Mesodermal cell (in vitro differentiated cells): ENCODE results near the gene NCK1.

Experiments
- H3K27ac ChIP-seq: 2 replicates; pipeline ENCODE4 v1.7.0; 2013; ENCODE audit warnings: mild to moderate bottlenecking, low read depth, low read length, moderate library complexity; ENCODE audit not compliant: severe bottlenecking
- H3K36me3 ChIP-seq: 2 replicates; pipeline ENCODE4 v1.7.1; 2013; ENCODE audit warnings: mild to moderate bottlenecking, low read length, moderate library complexity; ENCODE audit not compliant: control insufficient read depth, insufficient read depth
- H3K4me1 ChIP-seq: one replicate; pipeline ENCODE4 v1.7.1; 2013; ENCODE audit warnings: mild to moderate bottlenecking, low read length; ENCODE audit not compliant: insufficient read depth, control insufficient read depth, poor library complexity, severe bottlenecking
- H3K4me3 ChIP-seq: 2 replicates; pipeline ENCODE4 v1.7.0; 2013; ENCODE audit warnings: low read length, control low read depth, mild to moderate bottlenecking; ENCODE audit not compliant: insufficient read depth, poor library complexity, severe bottlenecking; ENCODE audit errors: extremely low read depth
- H3K9me3 ChIP-seq: 2 replicates; pipeline ENCODE4 v1.7.1; 2013; ENCODE audit warnings: mild to moderate bottlenecking, low read length, moderate library complexity; ENCODE audit not compliant: control insufficient read depth
- WGBS, 2 experiments: methylation state at CpG; one replicate each; pipeline ENCODE4 v1.1.5; 2013; ENCODE audit warnings: missing lambda C conversion rate in 2 of 2; ENCODE audit not compliant: insufficient coverage in 2 of 2; 5-methylcytosine and 5-hydroxymethylcytosine counted together

NCK1 gene

DNA sequence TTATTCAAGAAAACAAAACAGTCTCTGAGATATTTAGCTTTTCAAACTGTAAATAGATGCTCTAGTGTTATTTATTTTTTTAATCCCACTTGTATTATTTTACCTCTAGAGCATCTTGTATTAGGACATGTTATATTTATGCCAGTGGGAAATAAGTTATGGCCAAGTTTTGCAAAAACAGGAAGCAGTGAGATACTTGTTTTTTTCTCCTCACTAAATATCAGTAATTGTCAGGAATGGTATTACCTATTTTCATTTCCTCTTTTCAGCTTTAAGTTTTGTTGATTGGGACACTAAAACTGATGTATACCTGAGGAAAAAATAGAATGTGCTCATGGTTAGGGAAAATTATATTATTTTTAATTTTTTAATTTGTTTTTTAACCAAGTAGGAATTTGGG, 87.1 kb downstream of the NCK1 start:
- peaks cover 17% of the 10 kb centered on the region for H3K4me1 ChIP-seq
- H3K9me3 ChIP-seq, result no peaks in the 10 kb centered on the region
- peaks cover 21% of the 10 kb centered on the region for H3K36me3 ChIP-seq
- H3K27ac ChIP-seq, result no peak overlapping the region
- H3K4me3 ChIP-seq, result no peak overlapping the region

DNA sequence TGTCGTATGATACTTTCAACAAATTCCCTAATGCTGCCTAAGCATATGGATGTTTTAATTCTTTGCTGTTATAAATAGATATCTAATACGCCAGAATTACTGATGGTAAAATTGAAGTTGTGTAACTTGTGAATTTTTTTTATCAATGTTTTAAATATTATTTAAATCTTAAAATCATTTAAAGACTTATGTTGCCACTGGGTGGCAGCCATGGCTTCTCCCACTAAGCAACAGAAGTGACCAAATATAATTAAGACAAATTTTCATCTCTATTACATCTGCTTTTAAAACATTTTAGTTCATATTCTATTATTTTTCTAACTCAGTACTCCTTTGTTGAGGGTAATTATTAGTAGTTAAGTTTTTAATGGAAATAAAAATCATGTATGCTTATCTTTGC, 87.7 kb downstream of the NCK1 start:
- no peaks in the 10 kb centered on the region for H3K9me3 ChIP-seq
- H3K4me3 ChIP-seq, result no peak overlapping the region
- H3K4me1 ChIP-seq, result peaks cover 21% of the 10 kb centered on the region
- H3K27ac ChIP-seq, result no peak overlapping the region
- H3K36me3 ChIP-seq, result peaks cover 21% of the 10 kb centered on the region
- no CpG with 5 or more reads among the region's 2 CpGs for WGBS, 2 experiments

DNA sequence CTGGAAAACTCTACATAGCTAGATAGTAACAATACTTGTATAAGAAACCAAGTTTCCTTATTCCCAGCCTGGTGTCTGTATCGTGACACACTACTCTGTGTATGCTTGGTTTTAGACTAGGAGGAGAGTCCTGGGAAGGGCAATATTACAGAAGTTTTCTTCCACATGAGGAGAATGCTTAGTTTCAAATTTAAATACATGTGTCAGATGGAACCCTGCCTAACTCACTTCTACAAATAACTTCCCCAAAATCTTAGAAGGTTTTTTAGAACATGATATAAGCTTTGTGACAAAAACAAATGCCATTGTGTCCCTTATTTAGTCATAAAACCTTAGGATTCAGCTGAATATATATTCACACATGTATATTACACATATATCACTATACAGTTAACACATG, 88.6 kb downstream of the NCK1 start:
- no peaks in the 10 kb centered on the region for H3K9me3 ChIP-seq
- peaks cover 17% of the 10 kb centered on the region for H3K36me3 ChIP-seq
- no CpG with 5 or more reads among the region's 1 CpG for WGBS, 2 experiments
- H3K27ac ChIP-seq, result no peak overlapping the region
- no peak overlapping the region for H3K4me3 ChIP-seq
- H3K4me1 ChIP-seq, result peaks cover 30% of the 10 kb centered on the region

DNA sequence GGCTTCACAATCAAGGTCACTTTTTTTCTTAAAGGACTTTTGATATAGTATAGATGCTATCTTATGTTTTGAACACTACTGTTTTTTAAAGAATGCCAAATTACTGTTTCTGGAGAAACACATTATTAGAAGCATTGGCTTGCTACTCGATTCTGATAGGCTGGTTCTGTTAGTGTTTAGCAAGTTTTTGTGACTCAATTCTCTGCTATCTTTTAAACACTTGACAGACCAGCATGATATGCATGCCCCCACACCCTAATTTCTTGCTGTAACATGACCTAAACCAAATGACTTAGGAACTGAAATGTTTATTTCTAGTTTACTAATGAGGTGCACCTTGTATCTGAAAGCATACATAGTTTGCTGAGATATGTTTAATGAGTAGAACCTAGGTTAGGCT, 90.3 kb downstream of the NCK1 start:
- H3K4me3 ChIP-seq, result no peak overlapping the region
- no CpG with 5 or more reads among the region's 1 CpG for WGBS, 2 experiments
- H3K9me3 ChIP-seq, result no peaks in the 10 kb centered on the region
- H3K36me3 ChIP-seq, result peaks cover 9% of the 10 kb centered on the region
- H3K4me1 ChIP-seq, result peaks cover 47% of the 10 kb centered on the region
- no peak overlapping the region for H3K27ac ChIP-seq

GRCh38 chr3:136954251-136954650, 92.2 kb downstream of the NCK1 start:
- Histone ChIP-seq H3K4me3 (no peak overlapping the region), H3K36me3 (peaks cover 11% of the 10 kb centered on the region), H3K27ac (no peak overlapping the region), H3K9me3 (no peaks in the 10 kb centered on the region), H3K4me1 (peaks cover 52% of the 10 kb centered on the region)
- 100% methylated on average over 1 of the region's 2 CpGs for WGBS, 2 experiments

DNA sequence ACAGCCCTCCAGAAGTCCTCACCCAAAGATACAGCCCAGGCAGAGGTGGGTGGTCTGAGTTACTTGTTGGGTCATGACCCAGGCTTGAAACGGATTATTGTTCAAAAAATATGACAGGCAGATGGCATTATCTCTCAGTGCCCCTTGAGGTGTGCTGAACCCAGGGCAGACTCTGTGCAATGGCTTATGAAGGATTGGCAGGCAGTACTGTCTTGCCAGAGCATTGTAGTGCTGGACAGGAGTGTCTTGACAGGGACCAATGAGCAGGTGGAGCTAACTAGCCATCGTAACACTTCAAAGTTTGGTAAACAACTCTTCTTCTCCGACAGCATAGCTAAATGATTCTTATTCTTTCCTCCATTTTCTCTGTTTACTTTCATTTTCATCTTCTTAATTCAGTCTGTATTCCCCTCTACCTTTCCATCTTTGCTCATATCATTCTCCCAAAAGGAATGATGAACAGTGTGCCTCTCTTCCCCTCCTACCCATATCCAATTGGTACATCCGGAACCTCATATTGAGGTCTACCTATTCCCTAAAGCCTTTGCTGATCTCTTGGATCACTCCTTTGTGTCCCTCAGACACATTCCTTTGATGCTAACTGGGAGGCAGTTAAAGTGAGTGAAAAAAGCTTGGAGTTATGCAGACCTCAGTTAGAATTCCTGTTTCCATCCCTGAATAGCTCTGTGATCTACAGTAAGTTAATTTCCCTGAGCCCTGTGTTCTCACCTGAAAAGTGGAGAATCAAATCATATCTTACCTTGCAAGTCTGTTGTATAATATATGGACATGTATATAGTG, 93.2 kb downstream of the NCK1 start:
- 66 to 83% methylated on average over 3 to 4 of the region's 4 CpGs for WGBS, 2 experiments
- Histone ChIP-seq H3K4me3 (no peak overlapping the region), H3K27ac (peak overlapping the region; percentile 42), H3K36me3 (peaks cover 16% of the 10 kb centered on the region), H3K4me1 (peaks cover 52% of the 10 kb centered on the region), H3K9me3 (no peaks in the 10 kb centered on the region)

- Histone ChIP-seq H3K4me1 (peaks cover 55% of the 10 kb centered on the region), H3K27ac (peak overlapping the region; percentile 42)
- 84 to 93% methylated on average over 2 of the region's 2 CpGs for WGBS, 2 experiments
These were observed 93.8 kb downstream of the NCK1 start for GRCh38 chr3:136955813-136956212.

GRCh38 chr3:136956971-136957370, 95.0 kb downstream of the NCK1 start:
- 100% methylated on average over 2 of the region's 2 CpGs; no CpG with 5 or more reads in 1 of the 2 experiments for WGBS, 2 experiments
- H3K4me1 ChIP-seq, result peaks cover 53% of the 10 kb centered on the region
- H3K9me3 ChIP-seq, result no peaks in the 10 kb centered on the region
- H3K36me3 ChIP-seq, result peaks cover 11% of the 10 kb centered on the region
- H3K4me3 ChIP-seq, result no peak overlapping the region
- H3K27ac ChIP-seq, result peak overlapping the region; percentile 13

More at GRCh38 chr3:136955813-136956212, 93.8 kb downstream of the NCK1 start:
- Histone ChIP-seq H3K36me3 (peaks cover 15% of the 10 kb centered on the region), H3K4me3 (no peak overlapping the region), H3K9me3 (no peaks in the 10 kb centered on the region)

- no peak within 1 kb of the TSS for H3K4me3 ChIP-seq
- H3K9me3 ChIP-seq, result no peaks in the 10 kb centered on the region
- H3K36me3 ChIP-seq, result peaks cover 11% of the 10 kb centered on the region
- H3K27ac ChIP-seq, result peak within 1 kb of the TSS; percentile 52
- peaks cover 49% of the 10 kb centered on the region for H3K4me1 ChIP-seq
- WGBS, 2 experiments, result 88 to 100% methylated on average over 1 to 7 of the region's 7 CpGs
These were observed 95.8 kb downstream of the NCK1 start, which contains the start of gene IL20RB for GRCh38 chr3:136957751-136958288. TSS of gene IL20RB (plus strand) at chr3:136957983. CDS start at chr3:136958114, 131 bp downstream.

GRCh38 chr3:136958939-136959338, 96.9 kb downstream of the NCK1 start:
- WGBS, 2 experiments, result 88 to 92% methylated on average over 1 to 2 of the region's 2 CpGs
- no peak overlapping the region for H3K4me3 ChIP-seq

DNA sequence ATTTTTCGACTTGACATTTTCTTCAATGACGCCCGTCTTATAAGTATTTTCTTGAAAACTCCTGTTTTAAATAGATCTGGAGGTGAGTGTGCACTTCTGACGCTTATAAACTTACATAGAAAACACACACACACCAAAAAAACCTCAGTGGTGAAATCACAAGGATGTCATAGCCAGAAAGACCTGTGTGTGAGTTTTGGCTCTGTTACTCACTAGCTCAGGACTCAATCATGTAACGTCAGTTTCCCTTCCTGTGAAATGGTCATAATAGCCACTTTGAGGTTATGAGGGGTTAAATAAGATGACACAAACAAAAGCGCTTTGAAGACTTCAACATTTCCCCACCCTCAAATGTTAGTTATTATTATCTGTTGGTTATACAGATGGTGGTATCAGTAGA, 97.6 kb downstream of the NCK1 start:
- no peak overlapping the region for H3K27ac ChIP-seq
- no peak overlapping the region for H3K4me3 ChIP-seq
- 100% methylated on average over 1 of the region's 6 CpGs for WGBS, 2 experiments
- no peaks in the 10 kb centered on the region for H3K9me3 ChIP-seq
- peaks cover 11% of the 10 kb centered on the region for H3K36me3 ChIP-seq
- H3K4me1 ChIP-seq, result peaks cover 45% of the 10 kb centered on the region

More at GRCh38 chr3:136958939-136959338, 96.9 kb downstream of the NCK1 start:
- peaks cover 11% of the 10 kb centered on the region for H3K36me3 ChIP-seq
- H3K27ac ChIP-seq, result no peak overlapping the region
- H3K9me3 ChIP-seq, result no peaks in the 10 kb centered on the region
- peaks cover 49% of the 10 kb centered on the region for H3K4me1 ChIP-seq
